Upper lobe of left lung (tissue), 4 donors: Measurements from ENCODE around the gene FRMD3.

Experiments used
- EP300 ChIP-seq, 4 donors: sonication (generic); formaldehyde crosslinking; IDR thresholded peaks; one replicate each; pipeline ENCODE4 v1.5.1; 2017; ENCODE audit warnings: antibody characterized with exemption in 4 of 4, control low read depth in 2 of 4
- POLR2A ChIP-seq, 4 donors: fragments of 450-650 bp; IDR thresholded peaks; one replicate each; pipeline ENCODE4 v1.5.1; 2016 to 2017; ENCODE audit warnings: antibody characterized with exemption in 4 of 4, mild to moderate bottlenecking in 2 of 4
- TF ChIP-seq, protein P1 (sequence below), 6 experiments: fragments of 450-650 bp in 4 of 6; fragments of 200-600 bp in 2 of 6; sonication (generic) in 2 of 6; IDR thresholded peaks; one replicate each; pipeline ENCODE4 v1.5.1; 2016 to 2019; ENCODE audit warnings: antibody characterized with exemption in 6 of 6

DNA sequence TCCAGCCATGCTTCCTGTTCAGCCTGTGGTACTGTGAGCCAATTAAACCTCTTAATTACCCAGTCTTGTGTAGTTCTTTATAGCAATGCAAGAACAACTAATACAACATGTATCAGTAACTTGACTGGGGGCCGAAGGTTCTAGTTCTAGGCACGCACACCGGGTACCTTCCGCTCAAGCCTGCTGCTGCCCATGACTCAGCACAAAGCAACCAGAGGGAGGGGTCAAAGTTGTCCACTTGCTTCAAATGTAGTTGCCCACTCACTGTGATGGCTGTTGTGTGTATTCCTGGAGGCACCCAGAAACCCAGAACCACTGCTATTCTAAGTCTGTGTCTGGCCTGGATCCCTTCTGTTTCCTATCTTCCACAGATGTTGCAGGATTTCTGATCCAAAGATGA lies 222.6 kb downstream of the FRMD3 start:
- TF ChIP-seq EP300 (IDR thresholded peaks at IDR 0.05) (no peak), POLR2A (IDR thresholded peaks at IDR 0.05) (no peak)
- TF ChIP-seq, protein P1, sequence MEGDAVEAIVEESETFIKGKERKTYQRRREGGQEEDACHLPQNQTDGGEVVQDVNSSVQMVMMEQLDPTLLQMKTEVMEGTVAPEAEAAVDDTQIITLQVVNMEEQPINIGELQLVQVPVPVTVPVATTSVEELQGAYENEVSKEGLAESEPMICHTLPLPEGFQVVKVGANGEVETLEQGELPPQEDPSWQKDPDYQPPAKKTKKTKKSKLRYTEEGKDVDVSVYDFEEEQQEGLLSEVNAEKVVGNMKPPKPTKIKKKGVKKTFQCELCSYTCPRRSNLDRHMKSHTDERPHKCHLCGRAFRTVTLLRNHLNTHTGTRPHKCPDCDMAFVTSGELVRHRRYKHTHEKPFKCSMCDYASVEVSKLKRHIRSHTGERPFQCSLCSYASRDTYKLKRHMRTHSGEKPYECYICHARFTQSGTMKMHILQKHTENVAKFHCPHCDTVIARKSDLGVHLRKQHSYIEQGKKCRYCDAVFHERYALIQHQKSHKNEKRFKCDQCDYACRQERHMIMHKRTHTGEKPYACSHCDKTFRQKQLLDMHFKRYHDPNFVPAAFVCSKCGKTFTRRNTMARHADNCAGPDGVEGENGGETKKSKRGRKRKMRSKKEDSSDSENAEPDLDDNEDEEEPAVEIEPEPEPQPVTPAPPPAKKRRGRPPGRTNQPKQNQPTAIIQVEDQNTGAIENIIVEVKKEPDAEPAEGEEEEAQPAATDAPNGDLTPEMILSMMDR (IDR thresholded peaks at IDR 0.05), result no peak
